HepG2 (cell line): Measurements from ENCODE around the gene ZNF71. TPM values are rescaled to one million over a fixed set of nuclear protein-coding genes. Genes with fewer than 3 reads are reported as not detected.

Experiments
- ATF1 ChIP-seq: IDR thresholded peaks from 2 replicates; pipeline ENCODE4 v1.6.1; 2016; ENCODE audit warnings: mild to moderate bottlenecking, control low read depth
- GABPB1 ChIP-seq: IDR thresholded peaks from 2 replicates; pipeline ENCODE4 v1.6.1; 2016; ENCODE audit warnings: mild to moderate bottlenecking, missing genetic modification reagents, moderate library complexity, missing compliant biosample characterization
- HDAC2 ChIP-seq: sonication (generic); formaldehyde crosslinking; IDR thresholded peaks from 2 replicates; pipeline ENCODE4 v1.4.0; 2020; ENCODE audit warnings: missing genetic modification reagents
- HNRNPL ChIP-seq: fragments of 200-400 bp; formaldehyde crosslinking; IDR thresholded peaks from 2 replicates; pipeline ENCODE4 v1.6.1; 2017; ENCODE audit warnings: mild to moderate bottlenecking, low read depth, low read length
- HOXA3 ChIP-seq: sonication (generic); formaldehyde crosslinking; IDR thresholded peaks from 2 replicates; pipeline ENCODE4 v1.5.0; 2020; ENCODE audit warnings: missing genetic modification reagents
- MEF2D ChIP-seq: sonication (generic); formaldehyde crosslinking; IDR thresholded peaks from 2 replicates; pipeline ENCODE4 v1.5.1; 2020; ENCODE audit warnings: mild to moderate bottlenecking, missing genetic modification reagents
- MYNN ChIP-seq: sonication (generic); formaldehyde crosslinking; IDR thresholded peaks from 2 replicates; pipeline ENCODE4 v1.4.0; 2020; ENCODE audit warnings: mild to moderate bottlenecking, low read depth, missing genetic modification reagents
- MZF1 ChIP-seq: sonication (generic); formaldehyde crosslinking; IDR thresholded peaks from 2 replicates; pipeline ENCODE4 v1.8.1; 2023; ENCODE audit warnings: mild to moderate bottlenecking, missing genetic modification reagents, borderline replicate concordance
- NFRKB ChIP-seq: fragments of 450-650 bp; IDR thresholded peaks from 2 replicates; pipeline ENCODE4 v1.6.1; 2017
- RELA ChIP-seq: sonication (generic); formaldehyde crosslinking; IDR thresholded peaks from 2 replicates; pipeline ENCODE4 v1.4.0; 2020; ENCODE audit warnings: missing genetic modification reagents
- SIN3B ChIP-seq: fragments of 150-350 bp; IDR thresholded peaks from 2 replicates; pipeline ENCODE4 v1.6.1; 2014; ENCODE audit warnings: low read length
- TCF7L2 ChIP-seq: IDR thresholded peaks from 2 replicates; pipeline ENCODE4 v1.6.1; 2011; ENCODE audit warnings: mild to moderate bottlenecking, low read depth, low read length, moderate library complexity
- ZMYM4 ChIP-seq: sonication (generic); formaldehyde crosslinking; IDR thresholded peaks from 2 replicates; pipeline ENCODE4 v1.8.1; 2023; ENCODE audit warnings: mild to moderate bottlenecking, missing genetic modification reagents
- ZNF34 ChIP-seq: sonication (generic); formaldehyde crosslinking; IDR thresholded peaks from 2 replicates; pipeline ENCODE4 v1.4.0; 2020; ENCODE audit warnings: mild to moderate bottlenecking, missing genetic modification reagents, borderline replicate concordance
- ZNF484 ChIP-seq: sonication (generic); formaldehyde crosslinking; IDR thresholded peaks from 2 replicates; pipeline ENCODE4 v1.5.1; 2020; ENCODE audit warnings: mild to moderate bottlenecking, low read depth, missing genetic modification reagents, borderline replicate concordance
- ZSCAN30 ChIP-seq: sonication (generic); formaldehyde crosslinking; IDR thresholded peaks from 2 replicates; pipeline ENCODE4 v1.5.0; 2020; ENCODE audit warnings: mild to moderate bottlenecking, missing genetic modification reagents
- polyA plus RNA-seq, 8 experiments: library from polyadenylated mRNA; depleted of rRNA in 3 of 8; stranded (reverse) in 7 of 8; unstranded in 1 of 8; fragments of >200 nt; fragmentation: Illumina TruSeq in 4 of 8; extraction: Trizol in 4 of 8; gene quantifications; 2 replicates each; pipeline versions ENCODE4 v1.2.1 to v1.2.3, GENCODE V29; 2011 to 2016; ENCODE audit warnings: low read depth in 4 of 8, missing spikeins in 1 of 8, mixed read lengths in 1 of 8; ENCODE audit not compliant: insufficient read depth in 1 of 8
- total RNA-seq, 5 experiments: library from RNA; depleted of rRNA; stranded (reverse); fragments of >200 nt; fragmentation: Illumina TruSeq; extraction: Trizol; gene quantifications; 2 replicates each; pipeline ENCODE4 v1.2.3, GENCODE V29; 2016; ENCODE audit warnings: low read depth in 1 of 5
- TF ChIP-seq, protein P1 (sequence below): sonication (generic); formaldehyde crosslinking; IDR thresholded peaks from 2 replicates; pipeline ENCODE4 v1.4.0; 2020; ENCODE audit warnings: missing genetic modification reagents, borderline replicate concordance
- TF ChIP-seq, protein P2 (sequence below): sonication (generic); formaldehyde crosslinking; IDR thresholded peaks from 2 replicates; pipeline ENCODE4 v1.5.0; 2020; ENCODE audit warnings: missing genetic modification reagents
- TF ChIP-seq, protein P3 (sequence below): sonication (generic); formaldehyde crosslinking; IDR thresholded peaks from 2 replicates; pipeline ENCODE4 v1.9.0; 2021; ENCODE audit warnings: missing genetic modification reagents, mild to moderate bottlenecking, borderline replicate concordance
- TF ChIP-seq, protein P4 (sequence below): sonication (generic); formaldehyde crosslinking; IDR thresholded peaks from 2 replicates; pipeline ENCODE4 v1.4.0; 2020; ENCODE audit warnings: mild to moderate bottlenecking, missing genetic modification reagents
- TF ChIP-seq, protein P5 (sequence below): sonication (generic); formaldehyde crosslinking; IDR thresholded peaks from 2 replicates; pipeline ENCODE4 v1.8.0; 2022; ENCODE audit warnings: mild to moderate bottlenecking, missing genetic modification reagents
- TF ChIP-seq, protein P6 (sequence below): sonication (generic); IDR thresholded peaks from 2 replicates; pipeline ENCODE4 v1.6.1; 2016; ENCODE audit warnings: low read depth, borderline replicate concordance

ZNF71 gene
- total and polyA plus RNA-seq, 2 of the 13 experiments (the other 11 are each of a cell fraction or from before 2014, with no cell fraction given), result 2.2 to 4.4 TPM

DNA sequence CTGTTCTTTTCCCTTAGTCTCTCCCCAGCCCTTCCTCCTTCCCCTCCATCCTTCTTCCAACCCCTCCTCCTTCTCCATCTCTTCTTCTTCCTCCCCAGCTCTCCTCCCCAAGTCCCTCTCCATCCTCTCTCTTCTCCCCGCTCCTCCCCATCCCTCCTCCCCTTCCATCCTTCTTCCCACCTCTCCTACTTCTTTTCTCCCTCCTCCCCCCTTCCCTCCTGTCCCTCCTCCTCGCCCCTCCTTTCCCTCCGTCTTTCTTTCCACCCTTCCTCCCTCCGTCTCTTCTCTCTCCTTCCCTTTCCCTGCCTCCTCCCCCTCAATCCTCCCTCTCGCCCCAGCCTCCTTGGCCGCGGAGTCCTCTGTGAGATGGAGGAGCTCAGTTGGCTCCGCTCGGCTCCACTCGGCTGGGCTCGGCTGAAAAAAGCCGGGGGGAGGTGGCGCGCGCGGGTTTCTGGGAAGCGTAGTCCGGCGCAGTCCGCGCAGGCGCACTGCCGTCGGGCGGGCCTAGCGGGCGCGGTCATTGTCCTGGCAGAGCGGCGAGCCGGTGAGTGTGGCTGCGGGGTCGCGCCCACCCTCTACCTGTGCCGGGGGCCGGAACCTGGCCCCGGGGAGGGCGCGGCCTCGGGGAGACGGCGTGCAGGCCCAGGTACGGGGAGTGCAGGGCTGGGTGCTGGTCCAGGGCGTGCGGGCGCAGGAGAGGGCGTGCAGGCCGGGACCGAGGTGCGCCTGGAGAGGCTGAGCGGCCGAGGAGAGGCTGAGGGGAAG is at the start of gene ZNF71 (continued):
- TF ChIP-seq ZSCAN30 (CRISPR knock-in tag) (no peak), MYNN (CRISPR knock-in tag) (no peak; the same call in 1 of the 2 replicates), ZNF34 (CRISPR knock-in tag) (no peak), MZF1 (CRISPR knock-in tag) (no peak), NFRKB (no peak), ATF1 (CRISPR knock-in tag) (no peak), HOXA3 (CRISPR knock-in tag) (peak; percentile 49), RELA (CRISPR knock-in tag) (no peak), HNRNPL (no peak), ZMYM4 (CRISPR knock-in tag) (peak; percentile 64), GABPB1 (CRISPR knock-in tag) (peak; percentile 88), ZNF484 (CRISPR knock-in tag) (no peak), MEF2D (CRISPR knock-in tag) (no peak), SIN3B (no peak), HDAC2 (CRISPR knock-in tag) (no peak), TCF7L2 (no peak)
- TF ChIP-seq, protein P1, sequence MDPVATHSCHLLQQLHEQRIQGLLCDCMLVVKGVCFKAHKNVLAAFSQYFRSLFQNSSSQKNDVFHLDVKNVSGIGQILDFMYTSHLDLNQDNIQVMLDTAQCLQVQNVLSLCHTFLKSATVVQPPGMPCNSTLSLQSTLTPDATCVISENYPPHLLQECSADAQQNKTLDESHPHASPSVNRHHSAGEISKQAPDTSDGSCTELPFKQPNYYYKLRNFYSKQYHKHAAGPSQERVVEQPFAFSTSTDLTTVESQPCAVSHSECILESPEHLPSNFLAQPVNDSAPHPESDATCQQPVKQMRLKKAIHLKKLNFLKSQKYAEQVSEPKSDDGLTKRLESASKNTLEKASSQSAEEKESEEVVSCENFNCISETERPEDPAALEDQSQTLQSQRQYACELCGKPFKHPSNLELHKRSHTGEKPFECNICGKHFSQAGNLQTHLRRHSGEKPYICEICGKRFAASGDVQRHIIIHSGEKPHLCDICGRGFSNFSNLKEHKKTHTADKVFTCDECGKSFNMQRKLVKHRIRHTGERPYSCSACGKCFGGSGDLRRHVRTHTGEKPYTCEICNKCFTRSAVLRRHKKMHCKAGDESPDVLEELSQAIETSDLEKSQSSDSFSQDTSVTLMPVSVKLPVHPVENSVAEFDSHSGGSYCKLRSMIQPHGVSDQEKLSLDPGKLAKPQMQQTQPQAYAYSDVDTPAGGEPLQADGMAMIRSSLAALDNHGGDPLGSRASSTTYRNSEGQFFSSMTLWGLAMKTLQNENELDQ (CRISPR knock-in tag), result no peak
- TF ChIP-seq, protein P2, sequence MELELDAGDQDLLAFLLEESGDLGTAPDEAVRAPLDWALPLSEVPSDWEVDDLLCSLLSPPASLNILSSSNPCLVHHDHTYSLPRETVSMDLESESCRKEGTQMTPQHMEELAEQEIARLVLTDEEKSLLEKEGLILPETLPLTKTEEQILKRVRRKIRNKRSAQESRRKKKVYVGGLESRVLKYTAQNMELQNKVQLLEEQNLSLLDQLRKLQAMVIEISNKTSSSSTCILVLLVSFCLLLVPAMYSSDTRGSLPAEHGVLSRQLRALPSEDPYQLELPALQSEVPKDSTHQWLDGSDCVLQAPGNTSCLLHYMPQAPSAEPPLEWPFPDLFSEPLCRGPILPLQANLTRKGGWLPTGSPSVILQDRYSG (CRISPR knock-in tag), result no peak
- TF ChIP-seq, protein P3, sequence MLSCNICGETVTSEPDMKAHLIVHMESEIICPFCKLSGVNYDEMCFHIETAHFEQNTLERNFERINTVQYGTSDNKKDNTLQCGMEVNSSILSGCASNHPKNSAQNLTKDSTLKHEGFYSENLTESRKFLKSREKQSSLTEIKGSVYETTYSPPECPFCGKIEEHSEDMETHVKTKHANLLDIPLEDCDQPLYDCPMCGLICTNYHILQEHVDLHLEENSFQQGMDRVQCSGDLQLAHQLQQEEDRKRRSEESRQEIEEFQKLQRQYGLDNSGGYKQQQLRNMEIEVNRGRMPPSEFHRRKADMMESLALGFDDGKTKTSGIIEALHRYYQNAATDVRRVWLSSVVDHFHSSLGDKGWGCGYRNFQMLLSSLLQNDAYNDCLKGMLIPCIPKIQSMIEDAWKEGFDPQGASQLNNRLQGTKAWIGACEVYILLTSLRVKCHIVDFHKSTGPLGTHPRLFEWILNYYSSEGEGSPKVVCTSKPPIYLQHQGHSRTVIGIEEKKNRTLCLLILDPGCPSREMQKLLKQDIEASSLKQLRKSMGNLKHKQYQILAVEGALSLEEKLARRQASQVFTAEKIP (CRISPR knock-in tag), result no peak
- TF ChIP-seq, protein P4, sequence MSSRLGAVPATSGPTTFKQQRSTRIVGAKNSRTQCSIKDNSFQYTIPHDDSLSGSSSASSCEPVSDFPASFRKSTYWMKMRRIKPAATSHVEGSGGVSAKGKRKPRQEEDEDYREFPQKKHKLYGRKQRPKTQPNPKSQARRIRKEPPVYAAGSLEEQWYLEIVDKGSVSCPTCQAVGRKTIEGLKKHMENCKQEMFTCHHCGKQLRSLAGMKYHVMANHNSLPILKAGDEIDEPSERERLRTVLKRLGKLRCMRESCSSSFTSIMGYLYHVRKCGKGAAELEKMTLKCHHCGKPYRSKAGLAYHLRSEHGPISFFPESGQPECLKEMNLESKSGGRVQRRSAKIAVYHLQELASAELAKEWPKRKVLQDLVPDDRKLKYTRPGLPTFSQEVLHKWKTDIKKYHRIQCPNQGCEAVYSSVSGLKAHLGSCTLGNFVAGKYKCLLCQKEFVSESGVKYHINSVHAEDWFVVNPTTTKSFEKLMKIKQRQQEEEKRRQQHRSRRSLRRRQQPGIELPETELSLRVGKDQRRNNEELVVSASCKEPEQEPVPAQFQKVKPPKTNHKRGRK, result peak; percentile 92
- TF ChIP-seq, protein P5, sequence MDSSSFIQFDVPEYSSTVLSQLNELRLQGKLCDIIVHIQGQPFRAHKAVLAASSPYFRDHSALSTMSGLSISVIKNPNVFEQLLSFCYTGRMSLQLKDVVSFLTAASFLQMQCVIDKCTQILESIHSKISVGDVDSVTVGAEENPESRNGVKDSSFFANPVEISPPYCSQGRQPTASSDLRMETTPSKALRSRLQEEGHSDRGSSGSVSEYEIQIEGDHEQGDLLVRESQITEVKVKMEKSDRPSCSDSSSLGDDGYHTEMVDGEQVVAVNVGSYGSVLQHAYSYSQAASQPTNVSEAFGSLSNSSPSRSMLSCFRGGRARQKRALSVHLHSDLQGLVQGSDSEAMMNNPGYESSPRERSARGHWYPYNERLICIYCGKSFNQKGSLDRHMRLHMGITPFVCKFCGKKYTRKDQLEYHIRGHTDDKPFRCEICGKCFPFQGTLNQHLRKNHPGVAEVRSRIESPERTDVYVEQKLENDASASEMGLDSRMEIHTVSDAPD (CRISPR knock-in tag), result peak; percentile 45; the same call in 1 of the 2 replicates
- TF ChIP-seq, protein P6, sequence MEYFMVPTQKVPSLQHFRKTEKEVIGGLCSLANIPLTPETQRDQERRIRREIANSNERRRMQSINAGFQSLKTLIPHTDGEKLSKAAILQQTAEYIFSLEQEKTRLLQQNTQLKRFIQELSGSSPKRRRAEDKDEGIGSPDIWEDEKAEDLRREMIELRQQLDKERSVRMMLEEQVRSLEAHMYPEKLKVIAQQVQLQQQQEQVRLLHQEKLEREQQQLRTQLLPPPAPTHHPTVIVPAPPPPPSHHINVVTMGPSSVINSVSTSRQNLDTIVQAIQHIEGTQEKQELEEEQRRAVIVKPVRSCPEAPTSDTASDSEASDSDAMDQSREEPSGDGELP, result no peak
